Mesendoderm (in vitro differentiated cells): ENCODE data around the gene TOP1.

Experiments
- DNase-seq: peaks from one replicate; pipeline ENCODE4 v3.0.0; 2013
- H2AK5ac ChIP-seq: 2 replicates; pipeline ENCODE4 v1.6.1; 2013; ENCODE audit warnings: low read length, inconsistent platforms
- H2BK120ac ChIP-seq: 2 replicates; pipeline ENCODE4 v1.6.1; 2013; ENCODE audit warnings: low read depth, mild to moderate bottlenecking, low read length, moderate library complexity, mixed read lengths
- H2BK15ac ChIP-seq: replicated peaks from 2 replicates; pipeline ENCODE4 v1.6.1; 2013; ENCODE audit warnings: low read depth, mild to moderate bottlenecking, moderate library complexity
- H2BK5ac ChIP-seq: 2 replicates; pipeline ENCODE4 v1.6.1; 2013; ENCODE audit warnings: low read length, inconsistent platforms
- H3K18ac ChIP-seq: 2 replicates; pipeline ENCODE4 v1.6.1; 2013; ENCODE audit warnings: mild to moderate bottlenecking, low read length, mixed read lengths
- H3K23ac ChIP-seq: one replicate; pipeline ENCODE4 v1.6.1; 2013; ENCODE audit warnings: low read length
- H3K27ac ChIP-seq: 2 replicates; pipeline ENCODE4 v1.5.1; 2013; ENCODE audit warnings: low read depth, mild to moderate bottlenecking, inconsistent platforms, low read length, moderate library complexity
- H3K27me3 ChIP-seq: 2 replicates; pipeline ENCODE4 v1.6.1; 2013; ENCODE audit warnings: low read length, control low read depth, mild to moderate bottlenecking, inconsistent platforms; ENCODE audit not compliant: insufficient read depth, poor library complexity
- H3K36me3 ChIP-seq: 2 replicates; pipeline ENCODE4 v1.6.1; 2013; ENCODE audit warnings: low read length, inconsistent platforms; ENCODE audit not compliant: control insufficient read depth, insufficient read depth
- H3K4ac ChIP-seq: one replicate; pipeline ENCODE4 v1.6.1; 2013; ENCODE audit warnings: low read depth, mild to moderate bottlenecking, low read length, moderate library complexity
- H3K4me1 ChIP-seq: 2 replicates; pipeline ENCODE4 v1.6.1; 2013; ENCODE audit warnings: low read depth, low read length, inconsistent platforms; ENCODE audit not compliant: control insufficient read depth
- H3K4me2 ChIP-seq: 2 replicates; pipeline ENCODE4 v1.6.1; 2013; ENCODE audit warnings: low read length
- H3K4me3 ChIP-seq: 2 replicates; pipeline ENCODE4 v1.5.1; 2013; ENCODE audit warnings: mild to moderate bottlenecking, low read length
- H3K56ac ChIP-seq: one replicate; pipeline ENCODE4 v1.6.1; 2013; ENCODE audit warnings: low read length
- H3K79me1 ChIP-seq: 2 replicates; pipeline ENCODE4 v1.6.1; 2013; ENCODE audit warnings: low read length, inconsistent platforms
- H3K79me2 ChIP-seq: 2 replicates; pipeline ENCODE4 v1.6.1; 2013; ENCODE audit warnings: mild to moderate bottlenecking, low read length; ENCODE audit not compliant: control insufficient read depth, insufficient read depth
- H3K9ac ChIP-seq: 2 replicates; pipeline ENCODE4 v1.6.1; 2013; ENCODE audit warnings: low read length, inconsistent platforms
- H4K5ac ChIP-seq: one replicate; pipeline ENCODE4 v1.6.1; 2013; ENCODE audit warnings: low read length
- H4K8ac ChIP-seq: one replicate; pipeline ENCODE4 v1.6.1; 2013; ENCODE audit warnings: low read depth, mild to moderate bottlenecking, control low read depth, low read length, moderate library complexity
- WGBS: extraction: QIAGEN DNeasy Blood & Tissue Kit; methylation state at CpG from one replicate; pipeline ENCODE4 v1.1.7; 2013; ENCODE audit warnings: low lambda C conversion rate, missing lambda C conversion rate; ENCODE audit not compliant: insufficient coverage; ENCODE audit errors: extremely low coverage; 5-methylcytosine and 5-hydroxymethylcytosine counted together

TOP1 gene

GRCh38 chr20:41165001-41165882, 136.6 kb downstream of the TOP1 start:
- H3K79me1 ChIP-seq = peaks cover 9% of the 10 kb centered on the region
- no peak overlapping the region for H3K18ac ChIP-seq
- H3K36me3 ChIP-seq = peaks cover 55% of the 10 kb centered on the region
- no peak overlapping the region for H4K8ac ChIP-seq
- H2BK15ac ChIP-seq = no peak overlapping the region
- no peak overlapping the region for H3K4me2 ChIP-seq
- no peak overlapping the region for H2BK5ac ChIP-seq
- WGBS = no CpG with 5 or more reads among the region's 24 CpGs
- H3K56ac ChIP-seq = no peak overlapping the region
- DNase-seq = no peak
- peaks cover 3% of the 10 kb centered on the region for H3K79me2 ChIP-seq
- no peak overlapping the region for H3K27ac ChIP-seq
- H2AK5ac ChIP-seq = no peak overlapping the region
- H3K4me3 ChIP-seq = no peak overlapping the region
- no peaks in the 10 kb centered on the region for H3K4me1 ChIP-seq
- H3K23ac ChIP-seq = no peak overlapping the region
- H4K5ac ChIP-seq = no peak overlapping the region
- H2BK120ac ChIP-seq = no peak overlapping the region
- H3K4ac ChIP-seq = no peak overlapping the region
- H3K9ac ChIP-seq = no peak overlapping the region
- no peaks in the 10 kb centered on the region for H3K27me3 ChIP-seq

DNA sequence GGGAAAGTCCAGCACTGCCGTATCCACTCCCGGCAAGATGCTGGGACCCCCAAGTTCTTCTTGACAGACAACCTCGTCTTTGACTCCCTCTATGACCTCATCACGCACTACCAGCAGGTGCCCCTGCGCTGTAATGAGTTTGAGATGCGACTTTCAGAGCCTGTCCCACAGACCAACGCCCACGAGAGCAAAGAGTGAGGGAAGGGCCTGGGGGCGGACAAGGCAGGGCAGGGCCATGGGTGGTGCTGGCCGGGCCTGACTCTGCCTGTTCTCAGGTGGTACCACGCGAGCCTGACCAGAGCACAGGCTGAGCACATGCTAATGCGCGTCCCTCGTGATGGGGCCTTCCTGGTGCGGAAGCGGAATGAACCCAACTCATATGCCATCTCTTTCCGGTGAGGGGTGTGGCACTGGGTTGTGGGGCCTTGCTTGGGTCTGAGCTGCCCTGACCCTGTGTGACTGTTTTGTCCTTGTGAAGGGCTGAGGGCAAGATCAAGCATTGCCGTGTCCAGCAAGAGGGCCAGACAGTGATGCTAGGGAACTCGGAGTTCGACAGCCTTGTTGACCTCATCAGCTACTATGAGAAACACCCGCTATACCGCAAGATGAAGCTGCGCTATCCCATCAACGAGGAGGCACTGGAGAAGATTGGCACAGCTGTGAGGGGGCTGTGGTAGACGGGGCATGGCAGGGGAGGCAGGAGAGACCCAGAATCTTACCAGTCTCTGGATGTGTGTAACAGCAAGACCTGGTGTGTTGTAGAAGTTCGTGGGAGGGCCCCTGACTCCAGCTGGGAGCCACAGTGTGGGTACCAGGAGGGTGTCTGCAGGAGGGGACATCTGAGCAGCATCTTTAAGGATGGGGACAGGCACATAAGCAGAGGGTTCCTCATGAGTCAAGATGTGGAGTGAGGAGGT, 137.8 kb downstream of the TOP1 start:
- H3K9ac ChIP-seq = no peak overlapping the region
- H2BK5ac ChIP-seq = no peak overlapping the region
- no peak overlapping the region for H3K4me3 ChIP-seq
- H4K5ac ChIP-seq = no peak overlapping the region
- peaks cover 59% of the 10 kb centered on the region for H3K36me3 ChIP-seq
- H3K56ac ChIP-seq = no peak overlapping the region
- no peak overlapping the region for H3K27ac ChIP-seq
- H3K23ac ChIP-seq = no peak overlapping the region
- H3K4me2 ChIP-seq = no peak overlapping the region
- no peak overlapping the region for H3K18ac ChIP-seq
- no peak for DNase-seq
- no peak overlapping the region for H2AK5ac ChIP-seq
- no peak overlapping the region for H2BK15ac ChIP-seq
- H3K27me3 ChIP-seq = no peaks in the 10 kb centered on the region
- no peak overlapping the region for H4K8ac ChIP-seq
- no peaks in the 10 kb centered on the region for H3K4me1 ChIP-seq
- H3K4ac ChIP-seq = no peak overlapping the region
- H2BK120ac ChIP-seq = no peak overlapping the region
- WGBS = no CpG with 5 or more reads among the region's 27 CpGs
- no peaks in the 10 kb centered on the region for H3K79me2 ChIP-seq
- no peaks in the 10 kb centered on the region for H3K79me1 ChIP-seq

GRCh38 chr20:41167118-41167470, 138.5 kb downstream of the TOP1 start:
- H3K4me3 ChIP-seq = no peak overlapping the region
- no peak overlapping the region for H3K27ac ChIP-seq
- no peaks in the 10 kb centered on the region for H3K4me1 ChIP-seq
- H2AK5ac ChIP-seq = no peak overlapping the region
- no peaks in the 10 kb centered on the region for H3K27me3 ChIP-seq
- no peak overlapping the region for H3K23ac ChIP-seq
- H4K8ac ChIP-seq = no peak overlapping the region
- no peak for DNase-seq
- H4K5ac ChIP-seq = no peak overlapping the region
- H3K36me3 ChIP-seq = peaks cover 63% of the 10 kb centered on the region
- H3K18ac ChIP-seq = no peak overlapping the region
- no peak overlapping the region for H2BK5ac ChIP-seq
- no peak overlapping the region for H3K4me2 ChIP-seq
- no peak overlapping the region for H3K9ac ChIP-seq
- no peak overlapping the region for H3K56ac ChIP-seq
- WGBS = no CpG with 5 or more reads among the region's 3 CpGs
- H3K79me2 ChIP-seq = no peaks in the 10 kb centered on the region
- H3K4ac ChIP-seq = no peak overlapping the region
- H3K79me1 ChIP-seq = no peaks in the 10 kb centered on the region
- no peak overlapping the region for H2BK120ac ChIP-seq
- H2BK15ac ChIP-seq = no peak overlapping the region

- no peak for DNase-seq
- Histone ChIP-seq H3K27ac (no peak overlapping the region), H2AK5ac (no peak overlapping the region), H3K56ac (no peak overlapping the region), H2BK5ac (no peak overlapping the region), H3K4me3 (no peak overlapping the region), H2BK15ac (no peak overlapping the region), H4K5ac (no peak overlapping the region), H2BK120ac (no peak overlapping the region), H3K9ac (no peak overlapping the region), H3K4ac (no peak overlapping the region), H3K79me1 (no peaks in the 10 kb centered on the region), H3K4me2 (no peak overlapping the region), H3K4me1 (no peaks in the 10 kb centered on the region), H3K36me3 (peaks cover 64% of the 10 kb centered on the region), H3K18ac (no peak overlapping the region), H4K8ac (no peak overlapping the region), H3K27me3 (no peaks in the 10 kb centered on the region), H3K79me2 (no peaks in the 10 kb centered on the region), H3K23ac (no peak overlapping the region)
- WGBS = no CpG with 5 or more reads among the region's 11 CpGs
These were observed 139.0 kb downstream of the TOP1 start for GRCh38 chr20:41167481-41168253.

DNA sequence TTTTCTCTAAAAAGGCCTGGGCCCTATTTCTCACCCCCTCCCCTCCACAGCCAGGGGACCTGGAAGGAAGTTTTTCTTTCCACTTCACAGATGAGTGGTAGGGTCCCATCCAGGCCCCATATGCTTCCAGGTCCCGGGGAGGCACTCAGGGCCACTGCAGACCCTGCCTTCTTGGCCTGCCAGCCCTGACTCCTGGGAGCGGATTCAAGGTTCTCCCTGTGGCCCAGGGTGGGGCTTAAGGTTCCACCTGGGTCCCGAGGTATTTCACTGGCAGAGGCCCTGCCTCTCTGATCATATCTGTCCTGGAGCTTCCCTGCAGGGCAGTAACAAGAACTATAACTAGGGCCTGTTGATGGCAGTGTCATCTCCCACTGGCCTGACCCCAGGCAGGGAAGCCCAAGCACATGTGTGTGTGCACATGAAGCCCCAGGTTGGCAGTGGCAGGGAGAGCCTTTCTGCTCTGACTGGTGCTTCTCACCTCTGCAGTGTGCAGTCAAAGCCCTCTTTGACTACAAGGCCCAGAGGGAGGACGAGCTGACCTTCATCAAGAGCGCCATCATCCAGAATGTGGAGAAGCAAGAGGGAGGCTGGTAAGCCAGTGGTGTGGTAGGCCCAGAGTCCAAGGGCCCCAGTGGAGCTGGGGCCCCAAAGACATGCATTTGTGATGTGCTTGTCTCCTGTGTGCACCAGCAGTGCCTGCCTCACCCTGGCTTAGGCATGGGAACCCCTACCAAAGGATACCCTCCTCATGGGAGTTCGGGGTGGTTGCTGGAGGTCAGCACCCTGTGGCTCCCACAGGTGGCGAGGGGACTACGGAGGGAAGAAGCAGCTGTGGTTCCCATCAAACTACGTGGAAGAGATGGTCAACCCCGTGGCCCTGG, 139.9 kb downstream of the TOP1 start:
- Histone ChIP-seq H3K4ac (no peak overlapping the region), H4K8ac (no peak overlapping the region), H2BK120ac (no peak overlapping the region), H3K4me1 (no peaks in the 10 kb centered on the region), H3K36me3 (peaks cover 57% of the 10 kb centered on the region), H3K27ac (no peak overlapping the region), H3K9ac (no peak overlapping the region), H2AK5ac (no peak overlapping the region), H3K79me2 (no peaks in the 10 kb centered on the region), H4K5ac (no peak overlapping the region), H2BK15ac (no peak overlapping the region), H3K18ac (no peak overlapping the region), H3K4me2 (no peak overlapping the region), H3K79me1 (peaks cover under 1% of the 10 kb centered on the region), H3K27me3 (no peaks in the 10 kb centered on the region), H3K56ac (no peak overlapping the region), H2BK5ac (no peak overlapping the region), H3K4me3 (no peak overlapping the region), H3K23ac (no peak overlapping the region)
- no CpG with 5 or more reads among the region's 10 CpGs for WGBS
- no peak for DNase-seq
